Measurements from ENCODE around the gene ITGB1. TPM values are rescaled to one million over a fixed set of nuclear protein-coding genes. Genes with fewer than 3 reads are reported as not detected.
A peak's percentile ranks its signal among the peaks of the same experiment; 100 is the strongest.

ITGB1 gene
- total and polyA plus RNA-seq, 10 of the 15 experiments (the other 5 are each of a cell fraction or from before 2014, with no cell fraction given), result 2.8 to 20.7 (median 10.4) TPM

GRCh38 chr10:32980558-32981468 is 22.8 kb upstream of the ITGB1 start (continued):
- TF ChIP-seq BCLAF1 (IDR thresholded peaks at IDR 0.05), result no peak
- TF ChIP-seq MTA2 (IDR thresholded peaks at IDR 0.05; ENCODE audit: low read depth), result no peak
- TF ChIP-seq ZZZ3 (IDR thresholded peaks at IDR 0.05; ENCODE audit: control insufficient read depth, insufficient read length, low read depth), result no peak

- CTCF ChIA-PET, result interaction anchor here (0.9 kb wide), 1 partner anchor 29 kb away, joined by 3 read pairs; no protein-coding TSS in a partner anchor
- Histone ChIP-seq H4K20me1 (ENCODE audit: control insufficient read depth, insufficient read depth) (no peaks in the 10 kb centered on the region), H3K36me3 (ENCODE audit: control insufficient read depth in 2 of 2, insufficient read depth in 2 of 2, low read length in 1 of 2) (no peaks in the 10 kb centered on the region), H2AFZ (ENCODE audit: control insufficient read depth, low read depth, low read length) (peak overlapping the region; percentile 79), H3K9me3 (replicated peaks; ENCODE audit: control insufficient read depth, insufficient read depth, low read length) (no peaks in the 10 kb centered on the region), H3K4me3 (peak overlapping the region; percentile 74; the same call in 1 of the 2 replicates), H3K27me3 (replicated peaks in 1 of 2; ENCODE audit: control insufficient read depth in 2 of 2, insufficient read depth in 2 of 2, low read length in 1 of 2) (no peaks in the 10 kb centered on the region; a peak in 1 of 4 replicates), H3K9ac (ENCODE audit: control insufficient read depth, insufficient read depth, low read length) (peak overlapping the region; percentile 33; the same call in 1 of the 2 replicates), H3K4me2 (ENCODE audit: control insufficient read depth, insufficient read depth) (peak overlapping the region; percentile 77), H3K27ac (ENCODE audit: control insufficient read depth, insufficient read depth) (no peak overlapping the region), H3K79me2 (ENCODE audit: control insufficient read depth, insufficient read depth, low read length) (no peaks in the 10 kb centered on the region), H3K4me1 (ENCODE audit: control insufficient read depth, insufficient read depth, low read length) (no peaks in the 10 kb centered on the region; the same call in 1 of the 2 replicates)
- ATAC-seq (no peak), FAIRE-seq (no peak), DNase-seq (ENCODE audit: low read depth, low spot score) (no peak)
- WGBS (ENCODE audit: insufficient coverage, insufficient replicate concordance, low lambda C conversion rate, missing lambda C conversion rate), result 4% methylated on average over 6 of the region's 6 CpGs
- in situ Hi-C loops (cut with MboI) (no loop called here), intact Hi-C loops (cut with micrococcal nuclease; ENCODE audit: unreplicated experiment) (no loop called here)
- SMC1A ChIA-PET (ENCODE audit: uncharacterized antibody, unreplicated experiment), result interaction anchor here (1.6 kb wide), 1 partner anchor 29 kb away, joined by 4 read pairs; no protein-coding TSS in a partner anchor
- BruUV-seq (replicated peaks), result no TSS peak
- POLR2A ChIA-PET, result no interaction called here
- TF ChIP-seq WRNIP1 (IDR thresholded peaks at IDR 0.05; ENCODE audit: borderline replicate concordance, low read depth, low read length), result no peak
- TF ChIP-seq STAT3 (IDR thresholded peaks at IDR 0.05; ENCODE audit: low read depth, low read length), result no peak
- no peak for TF ChIP-seq ESRRA (IDR thresholded peaks at IDR 0.05; ENCODE audit: low read length)
- TF ChIP-seq SREBF2 (IDR thresholded peaks at IDR 0.05; ENCODE audit: low read length), result no peak
- no peak for TF ChIP-seq ZNF274 (IDR thresholded peaks at IDR 0.05; ENCODE audit: insufficient read depth, insufficient read length)
- TF ChIP-seq GABPA (IDR thresholded peaks at IDR 0.05; ENCODE audit: low read depth), result no peak
- no peak for TF ChIP-seq KAT2A (conservative IDR thresholded peaks at IDR 0.05; ENCODE audit: control insufficient read depth, low read depth, low read length)
- no peak for TF ChIP-seq EP300 (IDR thresholded peaks at IDR 0.05; ENCODE audit: borderline replicate concordance in 1 of 2, control insufficient read depth in 1 of 2, low read depth in 2 of 2, low read length in 2 of 2)
- TF ChIP-seq CHD2 (IDR thresholded peaks at IDR 0.05; ENCODE audit: borderline replicate concordance, low read depth, low read length), result no peak
- TF ChIP-seq HCFC1 (IDR thresholded peaks at IDR 0.05; ENCODE audit: low read length), result no peak
- TF ChIP-seq ZBED1 (IDR thresholded peaks at IDR 0.05; ENCODE audit: borderline replicate concordance), result no peak
- RAD21 ChIA-PET (ENCODE audit: unreplicated experiment), result no interaction called here
Observed at GRCh38 chr10:32980242-32980557, 22.2 kb upstream of the ITGB1 start.
